ENCODE data around the gene CHAF1A.

Gene CHAF1A

DNA sequence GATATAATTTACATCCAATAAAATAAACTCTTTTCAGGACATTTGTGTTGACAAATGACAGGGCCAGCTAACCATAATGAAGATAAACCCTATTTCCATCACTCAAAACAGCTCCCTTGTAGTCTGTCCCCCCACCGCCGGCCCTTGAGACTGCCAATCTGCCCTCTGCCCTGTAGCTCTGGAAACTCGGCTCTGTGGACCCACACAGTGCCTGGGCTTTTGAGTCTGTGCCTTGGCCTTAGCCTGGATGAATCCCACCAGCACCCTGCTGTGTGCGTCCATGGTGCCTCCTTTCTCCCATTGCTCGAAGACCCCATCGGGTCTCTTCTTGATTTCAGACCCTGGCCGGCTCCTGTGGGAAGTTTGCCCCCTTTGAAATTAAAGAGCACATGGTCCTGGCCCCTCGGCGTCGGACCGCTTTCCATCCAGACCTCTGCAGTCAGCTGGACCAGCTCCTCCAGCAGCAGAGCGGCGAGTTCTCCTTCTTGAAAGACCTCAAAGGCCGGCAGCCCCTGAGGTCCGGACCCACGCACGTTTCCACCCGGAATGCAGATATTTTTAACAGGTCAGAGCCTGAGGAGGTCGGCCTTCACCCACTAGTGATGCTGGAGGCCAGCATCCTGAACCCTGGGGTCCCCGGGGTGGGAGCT is 26.0 kb downstream of the CHAF1A start:
- DNase-seq (ENCODE audit: low spot score), result no peak
- ATAC-seq (ENCODE audit: low read depth), result no peak
- TF ChIP-seq, protein P1, sequence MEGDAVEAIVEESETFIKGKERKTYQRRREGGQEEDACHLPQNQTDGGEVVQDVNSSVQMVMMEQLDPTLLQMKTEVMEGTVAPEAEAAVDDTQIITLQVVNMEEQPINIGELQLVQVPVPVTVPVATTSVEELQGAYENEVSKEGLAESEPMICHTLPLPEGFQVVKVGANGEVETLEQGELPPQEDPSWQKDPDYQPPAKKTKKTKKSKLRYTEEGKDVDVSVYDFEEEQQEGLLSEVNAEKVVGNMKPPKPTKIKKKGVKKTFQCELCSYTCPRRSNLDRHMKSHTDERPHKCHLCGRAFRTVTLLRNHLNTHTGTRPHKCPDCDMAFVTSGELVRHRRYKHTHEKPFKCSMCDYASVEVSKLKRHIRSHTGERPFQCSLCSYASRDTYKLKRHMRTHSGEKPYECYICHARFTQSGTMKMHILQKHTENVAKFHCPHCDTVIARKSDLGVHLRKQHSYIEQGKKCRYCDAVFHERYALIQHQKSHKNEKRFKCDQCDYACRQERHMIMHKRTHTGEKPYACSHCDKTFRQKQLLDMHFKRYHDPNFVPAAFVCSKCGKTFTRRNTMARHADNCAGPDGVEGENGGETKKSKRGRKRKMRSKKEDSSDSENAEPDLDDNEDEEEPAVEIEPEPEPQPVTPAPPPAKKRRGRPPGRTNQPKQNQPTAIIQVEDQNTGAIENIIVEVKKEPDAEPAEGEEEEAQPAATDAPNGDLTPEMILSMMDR (IDR thresholded peaks at IDR 0.05; ENCODE audit: poor library complexity, severe bottlenecking), result no peak

GRCh38 chr19:4429256-4429655 is 26.8 kb downstream of the CHAF1A start:
- Histone ChIP-seq H3K4me3 (ENCODE audit: severe bottlenecking) (no peak overlapping the region), H3K27me3 (ENCODE audit: insufficient read depth, poor library complexity, severe bottlenecking) (no peaks in the 10 kb centered on the region), H3K27ac (ENCODE audit: poor library complexity, severe bottlenecking) (no peak overlapping the region), H3K9me3 (ENCODE audit: severe bottlenecking) (no peaks in the 10 kb centered on the region), H3K36me3 (ENCODE audit: low read depth) (peaks cover 80% of the 10 kb centered on the region), H3K4me1 (ENCODE audit: insufficient read depth, poor library complexity, severe bottlenecking) (no peaks in the 10 kb centered on the region)
- ATAC-seq (ENCODE audit: low read depth) (no peak), DNase-seq (ENCODE audit: low spot score) (no peak)
- TF ChIP-seq, protein P1 (IDR thresholded peaks at IDR 0.05; ENCODE audit: poor library complexity, severe bottlenecking), result no peak

More for the DNA sequence above, 26.0 kb downstream of the CHAF1A start:
- Histone ChIP-seq H3K27ac (ENCODE audit: poor library complexity, severe bottlenecking) (no peak overlapping the region), H3K9me3 (ENCODE audit: severe bottlenecking) (no peaks in the 10 kb centered on the region), H3K27me3 (ENCODE audit: insufficient read depth, poor library complexity, severe bottlenecking) (no peaks in the 10 kb centered on the region), H3K36me3 (ENCODE audit: low read depth) (peaks cover 80% of the 10 kb centered on the region), H3K4me1 (ENCODE audit: insufficient read depth, poor library complexity, severe bottlenecking) (no peaks in the 10 kb centered on the region), H3K4me3 (ENCODE audit: severe bottlenecking) (no peak overlapping the region)

GRCh38 chr19:4429771-4430171 is 27.3 kb downstream of the CHAF1A start:
- DNase-seq (ENCODE audit: low spot score), result no peak
- H3K27ac ChIP-seq (ENCODE audit: poor library complexity, severe bottlenecking), result no peak overlapping the region

DNA sequence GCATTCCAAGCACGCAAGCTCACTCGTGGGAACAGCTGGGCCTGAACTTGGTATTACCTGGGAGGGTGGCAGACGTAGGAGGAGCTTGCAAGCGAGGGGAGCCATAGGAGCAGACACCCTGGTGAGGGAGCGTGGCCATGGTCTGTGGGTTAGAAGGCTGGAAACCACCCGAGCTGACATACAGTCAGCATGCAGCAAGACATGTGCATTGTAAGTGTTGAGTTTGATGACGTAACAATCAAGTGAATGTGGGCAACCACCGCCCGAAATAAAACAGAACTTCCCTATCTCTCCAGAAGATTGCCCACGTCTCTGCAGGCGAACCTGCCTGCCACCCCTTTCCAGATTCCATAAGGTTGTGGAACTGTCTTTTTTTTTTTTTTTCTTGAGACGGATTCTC is 28.3 kb downstream of the CHAF1A start:
- Histone ChIP-seq H3K36me3 (ENCODE audit: low read depth) (peaks cover 65% of the 10 kb centered on the region), H3K27ac (ENCODE audit: poor library complexity, severe bottlenecking) (no peak overlapping the region)
- no peak for DNase-seq (ENCODE audit: low spot score)

More at GRCh38 chr19:4429771-4430171, 27.3 kb downstream of the CHAF1A start:
- Histone ChIP-seq H3K4me1 (ENCODE audit: insufficient read depth, poor library complexity, severe bottlenecking) (no peaks in the 10 kb centered on the region), H3K27me3 (ENCODE audit: insufficient read depth, poor library complexity, severe bottlenecking) (no peaks in the 10 kb centered on the region), H3K9me3 (ENCODE audit: severe bottlenecking) (no peaks in the 10 kb centered on the region), H3K36me3 (ENCODE audit: low read depth) (peaks cover 75% of the 10 kb centered on the region), H3K4me3 (ENCODE audit: severe bottlenecking) (no peak overlapping the region)
- TF ChIP-seq, protein P1 (IDR thresholded peaks at IDR 0.05; ENCODE audit: poor library complexity, severe bottlenecking), result no peak
- ATAC-seq (ENCODE audit: low read depth), result no peak

GRCh38 chr19:4431296-4431695 is 28.9 kb downstream of the CHAF1A start:
- Histone ChIP-seq H3K4me1 (ENCODE audit: insufficient read depth, poor library complexity, severe bottlenecking) (no peaks in the 10 kb centered on the region), H3K4me3 (ENCODE audit: severe bottlenecking) (no peak overlapping the region), H3K9me3 (ENCODE audit: severe bottlenecking) (no peaks in the 10 kb centered on the region), H3K27me3 (ENCODE audit: insufficient read depth, poor library complexity, severe bottlenecking) (no peaks in the 10 kb centered on the region), H3K36me3 (ENCODE audit: low read depth) (peaks cover 60% of the 10 kb centered on the region), H3K27ac (ENCODE audit: poor library complexity, severe bottlenecking) (no peak overlapping the region)
- TF ChIP-seq, protein P1 (IDR thresholded peaks at IDR 0.05; ENCODE audit: poor library complexity, severe bottlenecking), result no peak
- no peak for DNase-seq (ENCODE audit: low spot score)
- ATAC-seq (ENCODE audit: low read depth), result no peak

More for the DNA sequence above, 28.3 kb downstream of the CHAF1A start:
- Histone ChIP-seq H3K4me1 (ENCODE audit: insufficient read depth, poor library complexity, severe bottlenecking) (no peaks in the 10 kb centered on the region), H3K27me3 (ENCODE audit: insufficient read depth, poor library complexity, severe bottlenecking) (no peaks in the 10 kb centered on the region), H3K9me3 (ENCODE audit: severe bottlenecking) (no peaks in the 10 kb centered on the region), H3K4me3 (ENCODE audit: severe bottlenecking) (no peak overlapping the region)
- TF ChIP-seq, protein P1 (IDR thresholded peaks at IDR 0.05; ENCODE audit: poor library complexity, severe bottlenecking), result no peak
- ATAC-seq (ENCODE audit: low read depth), result no peak
